ENCODE data around the gene METTL25B.

- TF ChIP-seq GATA3 (IDR thresholded peaks at IDR 0.05; ENCODE audit: low read depth, low read length), result no peak
- TF ChIP-seq GATA2 (IDR thresholded peaks at IDR 0.05; ENCODE audit: low read depth, low read length), result no peak
Measured at GRCh38 chr1:156725683-156726280, 2.5 kb upstream of the METTL25B start.

All from SH-SY5Y (cell line).